GM18858 (cell line): ENCODE data around the gene SECISBP2L.

Source experiments
- ATAC-seq: cut with Tn5 transposase; IDR thresholded peaks from one replicate; pipeline ENCODE4 v1.9.1; 2021; ENCODE audit not compliant: unreplicated experiment

Gene SECISBP2L

GRCh38 chr15:49060710-49061495 lies 14.7 kb upstream of the SECISBP2L start:
- no peak for ATAC-seq

- ATAC-seq: no peak
These were observed 13.2 kb upstream of the SECISBP2L start for GRCh38 chr15:49059491-49059890.

- no peak for ATAC-seq
These were observed 12.3 kb upstream of the SECISBP2L start for GRCh38 chr15:49058559-49058958.

- no peak for ATAC-seq
These were observed 9.4 kb upstream of the SECISBP2L start for GRCh38 chr15:49055630-49056029.

GRCh38 chr15:49052662-49053061 lies 6.4 kb upstream of the SECISBP2L start:
- ATAC-seq: no peak

GRCh38 chr15:49047456-49047855 lies 1.2 kb upstream of the SECISBP2L start:
- ATAC-seq: no peak

- peak; percentile 36 for ATAC-seq
These were observed 461 bp downstream of the SECISBP2L start for GRCh38 chr15:49045751-49046219.

- ATAC-seq: peak; percentile 2
These were observed 1.3 kb downstream of the SECISBP2L start for GRCh38 chr15:49044766-49045606.

- no peak for ATAC-seq
These were observed 2.2 kb downstream of the SECISBP2L start for GRCh38 chr15:49044002-49044401.

- ATAC-seq: no peak
These were observed 4.1 kb downstream of the SECISBP2L start for GRCh38 chr15:49042165-49042564.

- no peak for ATAC-seq
These were observed 4.8 kb downstream of the SECISBP2L start for GRCh38 chr15:49041426-49041825.

GRCh38 chr15:49040151-49040550 lies 6.1 kb downstream of the SECISBP2L start:
- no peak for ATAC-seq

- no peak for ATAC-seq
These were observed 7.9 kb downstream of the SECISBP2L start for GRCh38 chr15:49038382-49038781.

- ATAC-seq: no peak
These were observed 8.7 kb downstream of the SECISBP2L start for GRCh38 chr15:49037546-49037940.

GRCh38 chr15:49036650-49037545 lies 9.3 kb downstream of the SECISBP2L start:
- no peak for ATAC-seq

GRCh38 chr15:49035825-49036224 lies 10.4 kb downstream of the SECISBP2L start:
- ATAC-seq: no peak

- ATAC-seq: no peak
These were observed 13.6 kb downstream of the SECISBP2L start for GRCh38 chr15:49032601-49033145.

- ATAC-seq: no peak
These were observed 14.4 kb downstream of the SECISBP2L start for GRCh38 chr15:49031804-49032203.

GRCh38 chr15:49026700-49027099 lies 19.5 kb downstream of the SECISBP2L start:
- ATAC-seq: no peak

- ATAC-seq: peak; percentile 50
These were observed 21.4 kb downstream of the SECISBP2L start for GRCh38 chr15:49024840-49025239.

GRCh38 chr15:49023354-49023753 lies 22.9 kb downstream of the SECISBP2L start:
- ATAC-seq: peak; percentile 79
